Duodenal mucosa (tissue), 2 donors: ENCODE data around the gene DPYSL4.

ENCODE experiments used
- H3K27ac ChIP-seq: one replicate; pipeline ENCODE4 v1.7.0; 2013; ENCODE audit warnings: low read depth, low read length
- H3K27me3 ChIP-seq, 2 donors: one replicate each; pipeline ENCODE4 v1.7.0; 2013; ENCODE audit warnings: low read length in 2 of 2, control low read depth in 1 of 2; ENCODE audit not compliant: insufficient read depth in 2 of 2, control insufficient read depth in 1 of 2
- H3K36me3 ChIP-seq, 2 donors: one replicate each; pipeline ENCODE4 v1.7.0; 2013; ENCODE audit warnings: low read length in 2 of 2, control low read depth in 1 of 2; ENCODE audit not compliant: insufficient read depth in 2 of 2, control insufficient read depth in 1 of 2
- H3K4me1 ChIP-seq, 2 donors: one replicate each; pipeline ENCODE4 v1.7.0; 2013; ENCODE audit warnings: low read length in 2 of 2, control low read depth in 1 of 2; ENCODE audit not compliant: insufficient read depth in 2 of 2, control insufficient read depth in 1 of 2
- H3K4me3 ChIP-seq, 2 donors: one replicate each; pipeline ENCODE4 v1.7.0; 2013; ENCODE audit warnings: low read length in 2 of 2, low read depth in 1 of 2
- H3K9ac ChIP-seq, 2 donors: one replicate each; pipeline ENCODE4 v1.7.0; 2013; ENCODE audit warnings: low read length in 2 of 2, low read depth in 1 of 2
- H3K9me3 ChIP-seq, 2 donors: one replicate each; pipeline ENCODE4 v1.7.0; 2013; ENCODE audit warnings: low read length in 2 of 2, control low read depth in 1 of 2; ENCODE audit not compliant: control insufficient read depth in 1 of 2

The DPYSL4 gene

GRCh38 chr10:132186488-132187429 is at the start of gene DPYSL4:
Gene DPYSL4, plus strand, starts transcription at chr10:132186948. Its CDS starts 116 bp downstream, at chr10:132187064.
- H3K36me3 ChIP-seq, result no peaks in the 10 kb centered on the region
- H3K4me3 ChIP-seq, result no peak within 1 kb of the TSS
- no peaks in the 10 kb centered on the region for H3K9me3 ChIP-seq
- peaks cover 40 to 45% of the 10 kb centered on the region in 2 donors for H3K27me3 ChIP-seq
- H3K9ac ChIP-seq, result no peak within 1 kb of the TSS
- H3K4me1 ChIP-seq, result no peaks in the 10 kb centered on the region
- no peak within 1 kb of the TSS for H3K27ac ChIP-seq

- Histone ChIP-seq H3K4me3 (no peak overlapping the region), H3K27me3 (peaks cover 0 to 5% of the 10 kb centered on the region in 2 donors), H3K4me1 (no peaks in the 10 kb centered on the region), H3K27ac (no peak overlapping the region), H3K9me3 (no peaks in the 10 kb centered on the region), H3K36me3 (no peaks in the 10 kb centered on the region), H3K9ac (no peak overlapping the region)
Measured at GRCh38 chr10:132137111-132138072, 49.4 kb upstream of the DPYSL4 start.

DNA sequence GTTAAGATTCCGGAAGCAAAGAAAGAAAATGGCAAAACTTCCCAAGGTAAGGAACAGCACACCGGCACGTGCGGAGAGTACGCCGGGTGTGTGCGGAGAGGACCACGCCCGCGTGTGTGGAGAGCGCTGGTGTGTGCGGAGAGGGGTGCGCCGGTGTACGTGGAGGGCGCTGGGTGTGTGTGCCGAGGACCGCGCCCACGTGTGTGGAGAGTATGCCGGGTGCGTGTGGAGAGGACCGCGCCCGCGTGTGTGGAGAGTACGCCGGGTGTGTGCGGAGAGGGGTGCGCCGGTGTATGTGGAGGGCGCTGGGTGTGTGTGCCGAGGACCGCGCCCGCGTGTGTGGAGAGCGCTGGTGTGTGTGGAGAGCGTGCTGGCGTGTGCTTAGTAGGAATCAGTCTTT is 48.6 kb upstream of the DPYSL4 start:
- Histone ChIP-seq H3K9ac (no peak overlapping the region), H3K36me3 (no peaks in the 10 kb centered on the region), H3K4me3 (no peak overlapping the region), H3K9me3 (no peaks in the 10 kb centered on the region), H3K27ac (no peak overlapping the region), H3K4me1 (no peaks in the 10 kb centered on the region), H3K27me3 (peaks cover 0 to 3% of the 10 kb centered on the region in 2 donors)

DNA sequence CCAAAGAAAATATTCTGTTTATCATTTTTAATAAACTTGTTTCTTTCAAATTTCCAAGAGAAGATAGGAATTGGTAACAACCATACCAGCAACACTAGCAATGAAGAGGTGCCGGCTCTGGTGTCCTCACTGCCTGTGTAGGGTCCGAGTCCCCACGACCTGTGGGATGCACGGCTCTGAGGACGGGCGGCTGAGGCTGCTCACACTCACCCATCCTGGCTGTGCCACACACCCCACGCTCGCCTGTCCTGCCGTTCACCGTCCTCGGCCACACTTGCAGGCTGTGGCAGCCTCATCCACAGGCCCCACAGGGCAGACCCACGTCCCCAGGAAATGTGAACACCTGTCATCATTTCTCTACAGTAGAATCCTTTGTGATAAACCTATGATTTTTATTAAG is 48.2 kb upstream of the DPYSL4 start:
- Histone ChIP-seq H3K27me3 (peaks cover 0 to under 1% of the 10 kb centered on the region in 2 donors), H3K4me3 (no peak overlapping the region), H3K9me3 (no peaks in the 10 kb centered on the region), H3K27ac (no peak overlapping the region), H3K4me1 (no peaks in the 10 kb centered on the region), H3K9ac (no peak overlapping the region), H3K36me3 (no peaks in the 10 kb centered on the region)

DNA sequence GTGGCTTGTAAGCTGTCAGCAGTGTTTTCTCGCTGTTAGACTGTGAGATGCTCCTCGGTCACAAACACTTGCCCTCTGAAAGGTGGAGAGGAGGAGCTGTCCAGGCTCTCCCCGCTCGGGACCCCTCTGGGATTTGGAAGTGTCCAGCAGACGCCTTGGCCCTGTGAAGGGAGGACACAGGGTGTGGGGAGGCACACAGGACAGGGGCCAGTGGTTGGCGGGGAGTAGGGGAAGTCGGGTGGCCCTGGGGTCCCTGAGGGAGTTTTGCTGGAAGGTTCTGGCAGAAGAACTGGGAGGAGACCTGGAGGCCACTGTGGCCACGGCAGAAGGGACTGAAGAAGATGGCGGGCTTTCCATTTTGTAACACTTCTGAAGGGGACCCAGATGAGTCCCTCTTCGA is 47.2 kb upstream of the DPYSL4 start:
- no peaks in the 10 kb centered on the region for H3K4me1 ChIP-seq
- no peaks in the 10 kb centered on the region for H3K9me3 ChIP-seq
- H3K27ac ChIP-seq, result no peak overlapping the region
- H3K4me3 ChIP-seq, result no peak overlapping the region
- H3K9ac ChIP-seq, result no peak overlapping the region
- no peaks in the 10 kb centered on the region for H3K36me3 ChIP-seq
- no peaks in the 10 kb centered on the region for H3K27me3 ChIP-seq

GRCh38 chr10:132140167-132140925 is 46.4 kb upstream of the DPYSL4 start:
- no peak overlapping the region for H3K9ac ChIP-seq
- no peaks in the 10 kb centered on the region for H3K9me3 ChIP-seq
- H3K4me3 ChIP-seq, result no peak overlapping the region
- H3K36me3 ChIP-seq, result no peaks in the 10 kb centered on the region
- no peak overlapping the region for H3K27ac ChIP-seq
- no peaks in the 10 kb centered on the region for H3K27me3 ChIP-seq
- no peaks in the 10 kb centered on the region for H3K4me1 ChIP-seq

DNA sequence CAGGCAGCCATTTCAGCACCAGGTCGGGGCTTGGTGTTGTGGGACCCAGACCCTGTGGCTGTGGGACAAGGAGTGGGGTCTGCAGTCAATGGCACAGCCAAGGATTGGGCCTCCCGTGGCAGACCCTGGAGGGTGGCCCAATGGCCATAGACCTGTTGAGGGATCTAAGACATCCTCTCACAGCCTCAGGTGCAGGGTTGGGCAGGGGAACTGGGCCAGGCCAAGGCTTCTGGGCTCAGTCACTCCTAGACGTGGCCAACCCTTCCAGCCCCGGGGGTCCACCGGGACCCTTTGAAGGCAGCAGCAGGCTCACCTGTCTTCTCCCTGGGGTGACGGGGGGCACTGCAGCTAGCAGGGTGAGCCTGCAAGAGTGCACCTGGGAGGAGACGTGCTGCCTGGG is 45.7 kb upstream of the DPYSL4 start:
- H3K4me1 ChIP-seq, result no peaks in the 10 kb centered on the region
- no peaks in the 10 kb centered on the region for H3K9me3 ChIP-seq
- H3K9ac ChIP-seq, result no peak overlapping the region
- no peak overlapping the region for H3K4me3 ChIP-seq
- no peaks in the 10 kb centered on the region for H3K36me3 ChIP-seq
- H3K27ac ChIP-seq, result no peak overlapping the region
- H3K27me3 ChIP-seq, result no peaks in the 10 kb centered on the region

DNA sequence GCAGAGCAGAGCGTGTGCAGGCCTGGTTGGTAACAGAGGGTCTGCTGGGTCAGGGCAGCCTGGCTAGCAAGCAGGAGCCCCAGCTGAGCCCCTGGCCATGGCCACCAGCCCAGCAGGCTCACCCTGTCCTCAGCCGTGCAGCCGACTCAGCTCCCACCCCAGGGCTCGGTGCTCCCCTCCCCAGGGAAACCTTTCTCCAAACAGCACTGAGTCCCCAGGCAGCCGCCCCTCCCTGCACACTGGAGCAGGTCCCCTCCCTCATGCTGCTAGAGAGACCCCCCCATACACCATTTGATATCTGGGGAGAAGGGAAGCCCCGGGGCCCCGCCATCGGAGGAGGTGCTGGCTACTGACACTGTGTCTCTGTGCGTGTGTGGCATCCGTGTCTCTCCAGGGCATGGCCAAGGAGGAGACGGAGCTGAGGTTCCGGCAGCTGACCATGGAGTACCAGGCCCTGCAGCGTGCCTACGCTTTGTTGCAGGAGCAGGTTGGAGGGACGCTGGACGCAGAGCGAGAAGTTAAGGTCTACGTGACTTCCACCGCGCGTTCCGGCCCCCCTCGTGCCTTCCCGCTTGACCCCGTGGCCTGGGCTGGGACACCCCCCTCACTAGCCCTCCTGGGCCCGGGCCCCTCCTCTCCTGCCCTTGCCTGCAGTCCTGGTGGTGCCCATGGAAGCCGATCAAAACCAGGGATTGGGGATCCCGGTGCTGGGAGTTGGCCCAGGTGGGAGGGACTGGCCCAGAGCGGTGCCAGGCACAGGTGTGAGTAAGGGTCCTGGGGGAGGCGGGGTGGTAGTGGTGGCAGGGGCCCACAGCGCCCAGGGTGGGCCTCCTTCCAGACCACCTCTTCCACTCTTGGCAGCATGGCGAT is 45.0 kb upstream of the DPYSL4 start:
- Histone ChIP-seq H3K4me1 (no peaks in the 10 kb centered on the region), H3K9me3 (no peaks in the 10 kb centered on the region), H3K27me3 (no peaks in the 10 kb centered on the region), H3K9ac (no peak overlapping the region), H3K36me3 (no peaks in the 10 kb centered on the region), H3K27ac (no peak overlapping the region), H3K4me3 (no peak overlapping the region)
